CD14-positive monocyte (primary cell): ENCODE data around the gene PLCL2. TPM values are rescaled to one million over a fixed set of nuclear protein-coding genes. Genes with fewer than 3 reads are reported as not detected.

Source experiments
- DNase-seq, 3 donors: peaks; one replicate each; pipeline ENCODE4 v3.0.0-alpha.2; 2011 to 2022
- H2AFZ ChIP-seq: 2 replicates; pipeline ENCODE4 v1.6.0; 2012; ENCODE audit warnings: mild to moderate bottlenecking, low read depth, low read length, inconsistent platforms; ENCODE audit not compliant: insufficient read depth, poor library complexity, severe bottlenecking
- H3K27ac ChIP-seq, 2 donors: 1 replicate in 1 of 2; 2 replicates in 1 of 2; pipeline ENCODE4 v1.5.1; 2012 to 2013; ENCODE audit warnings: low read length in 2 of 2, control low read depth in 1 of 2, inconsistent platforms in 1 of 2, low read depth in 1 of 2, mild to moderate bottlenecking in 1 of 2
- H3K27me3 ChIP-seq, 2 donors: one replicate each; pipeline versions ENCODE4 v1.6.0 to v1.6.1; 2011 to 2013; ENCODE audit warnings: low read length in 2 of 2; ENCODE audit not compliant: control insufficient read depth in 2 of 2, insufficient read depth in 2 of 2
- H3K36me3 ChIP-seq, 2 donors: replicated peaks in 1 of 2; 1 replicate in 1 of 2; 2 replicates in 1 of 2; pipeline versions ENCODE4 v1.5.1 to v1.6.1; 2012 to 2013; ENCODE audit warnings: low read length in 2 of 2, control low read depth in 1 of 2, inconsistent platforms in 1 of 2, mild to moderate bottlenecking in 1 of 2; ENCODE audit not compliant: insufficient read depth in 2 of 2, control insufficient read depth in 1 of 2
- H3K4me1 ChIP-seq, 2 donors: 1 replicate in 1 of 2; 2 replicates in 1 of 2; pipeline versions ENCODE4 v1.5.1 to v1.6.1; 2012 to 2013; ENCODE audit warnings: low read length in 2 of 2, control low read depth in 1 of 2, inconsistent platforms in 1 of 2, mild to moderate bottlenecking in 1 of 2, moderate library complexity in 1 of 2; ENCODE audit not compliant: insufficient read depth in 2 of 2, control insufficient read depth in 1 of 2
- H3K4me2 ChIP-seq: replicated peaks from 2 replicates; pipeline ENCODE3; 2012; ENCODE audit warnings: low read length, moderate library complexity, mild to moderate bottlenecking; ENCODE audit not compliant: poor library complexity, severe bottlenecking; ENCODE audit errors: extremely low read depth
- H3K4me3 ChIP-seq, 3 experiments: fragments of 200-600 bp in 1 of 3; sonication (generic) in 1 of 3; replicated peaks in 1 of 3; 1 replicate in 2 of 3; 2 replicates in 1 of 3; pipeline ENCODE4 v1.5.1; 2011 to 2013; ENCODE audit warnings: low read length in 3 of 3, mild to moderate bottlenecking in 3 of 3, control low read depth in 2 of 3, low read depth in 2 of 3, inconsistent platforms in 1 of 3, moderate library complexity in 1 of 3
- H3K79me2 ChIP-seq: 2 replicates; pipeline ENCODE4 v1.6.0; 2012; ENCODE audit warnings: mild to moderate bottlenecking, control low read depth, inconsistent platforms, low read length, moderate library complexity; ENCODE audit not compliant: insufficient read depth
- H3K9ac ChIP-seq: 2 replicates; pipeline ENCODE4 v1.6.0; 2017; ENCODE audit warnings: low read length, mild to moderate bottlenecking; ENCODE audit not compliant: insufficient read depth, poor library complexity, severe bottlenecking
- H3K9me3 ChIP-seq, 2 donors: replicated peaks in 1 of 2; 1 replicate in 1 of 2; 2 replicates in 1 of 2; pipeline versions ENCODE4 v1.5.1 to v1.6.1; 2012 to 2013; ENCODE audit warnings: low read length in 2 of 2, control low read depth in 1 of 2; ENCODE audit not compliant: control insufficient read depth in 1 of 2, insufficient read depth in 1 of 2
- H4K20me1 ChIP-seq: 2 replicates; pipeline ENCODE4 v1.6.0; 2012; ENCODE audit warnings: mild to moderate bottlenecking, low read length, control low read depth, moderate library complexity; ENCODE audit not compliant: insufficient read depth
- H3K27ac Mint-ChIP-seq, 7 donors: one replicate each; pipeline ENCODE4 v1.8.0; 2020; ENCODE audit warnings: mild to moderate bottlenecking in 7 of 7, mixed read lengths in 7 of 7, moderate library complexity in 6 of 7, inconsistent platforms in 2 of 7
- H3K27me3 Mint-ChIP-seq, 3 donors: one replicate each; pipeline ENCODE4 v1.8.0; 2021 to 2022; ENCODE audit warnings: low read depth in 3 of 3, mild to moderate bottlenecking in 3 of 3, mixed read lengths in 3 of 3, moderate library complexity in 3 of 3, inconsistent platforms in 1 of 3
- H3K36me3 Mint-ChIP-seq, 2 donors: one replicate each; pipeline ENCODE4 v1.8.0; 2020; ENCODE audit warnings: mixed read lengths in 2 of 2, inconsistent platforms in 1 of 2, mild to moderate bottlenecking in 1 of 2
- H3K4me1 Mint-ChIP-seq: one replicate; pipeline ENCODE4 v1.8.0; 2020; ENCODE audit warnings: mild to moderate bottlenecking, mixed read lengths
- H3K4me3 Mint-ChIP-seq, 2 donors: one replicate each; pipeline ENCODE4 v1.8.0; 2020; ENCODE audit warnings: mild to moderate bottlenecking in 2 of 2, mixed read lengths in 2 of 2, moderate library complexity in 1 of 2
- H3K9me3 Mint-ChIP-seq, 7 donors: one replicate each; pipeline ENCODE4 v1.8.0; 2020 to 2022; ENCODE audit warnings: mixed read lengths in 7 of 7, mild to moderate bottlenecking in 6 of 7, moderate library complexity in 6 of 7, inconsistent platforms in 2 of 7
- CTCF ChIP-seq: fragments of 200-600 bp; IDR thresholded peaks from one replicate; pipeline ENCODE4 v1.8.0; 2022; ENCODE audit warnings: antibody characterized with exemption, mild to moderate bottlenecking
- WGBS: methylation state at CpG from one replicate; pipeline ENCODE4 v1.1.5; 2013; ENCODE audit warnings: missing lambda C conversion rate; ENCODE audit not compliant: insufficient coverage; 5-methylcytosine and 5-hydroxymethylcytosine counted together
- intact Hi-C, 2 donors: fragments of 100-400 bp; cut with micrococcal nuclease; formaldehyde crosslinking; loops; one replicate each; pipeline versions ENCODE4 v1.15.0 to v1.15.1; 2023
- polyA plus RNA-seq, 3 donors: library from polyadenylated mRNA; depleted of rRNA in 1 of 3; unstranded in 2 of 3; stranded (reverse) in 1 of 3; fragments of 300-500 nt in 2 of 3; fragments of >200 nt in 1 of 3; fragmentation: Illumina TruSeq in 2 of 3; gene quantifications; 1 replicate in 2 of 3; 2 replicates in 1 of 3; pipeline ENCODE4 v1.2.3, GENCODE V29; 2012 to 2021

Gene PLCL2
- polyA plus RNA-seq, 3 donors = 18.8 to 32.5 (median 26.8) TPM

- Histone ChIP-seq H3K4me1 (peaks cover 22 to 32% of the 10 kb centered on the region in 2 donors), H3K27ac (no peak overlapping the region), H3K79me2 (peaks cover 99% of the 10 kb centered on the region), H3K9ac (no peak overlapping the region), H3K36me3 (peaks cover 0 to 5% of the 10 kb centered on the region in 2 donors), H3K4me3 (no peak overlapping the region), H2AFZ (no peak overlapping the region), H3K9me3 (no peaks in the 10 kb centered on the region), H3K4me2 (no peak overlapping the region), H4K20me1 (peaks cover 100% of the 10 kb centered on the region), H3K27me3 (no peaks in the 10 kb centered on the region)
- WGBS = 25% methylated on average over 2 of the region's 2 CpGs
- Mint-ChIP-seq H3K9me3 (no peaks in the 10 kb centered on the region), H3K27me3 (peaks cover 0 to 1% (median 1%) of the 10 kb centered on the region in 3 donors), H3K27ac (peak overlapping the region in 1 of 7 donors; percentile 38), H3K4me3 (no peak overlapping the region), H3K4me1 (peaks cover 77% of the 10 kb centered on the region), H3K36me3 (peaks cover 31 to 35% of the 10 kb centered on the region in 2 donors)
- TF ChIP-seq CTCF = no peak
- DNase-seq = no peak
- intact Hi-C loops = no loop called here
Observed at GRCh38 chr3:16936233-16936632, 51.5 kb downstream of the PLCL2 start.

- Histone ChIP-seq H3K9me3 (no peaks in the 10 kb centered on the region), H3K4me1 (peaks cover 22 to 32% of the 10 kb centered on the region in 2 donors), H3K79me2 (peaks cover 99% of the 10 kb centered on the region), H2AFZ (no peak overlapping the region), H3K27me3 (no peaks in the 10 kb centered on the region), H3K4me3 (no peak overlapping the region), H3K9ac (no peak overlapping the region), H3K4me2 (no peak overlapping the region), H4K20me1 (peaks cover 100% of the 10 kb centered on the region), H3K36me3 (peaks cover 0 to 5% of the 10 kb centered on the region in 2 donors), H3K27ac (no peak overlapping the region)
- Mint-ChIP-seq H3K36me3 (peaks cover 35% of the 10 kb centered on the region in 2 donors), H3K4me1 (peaks cover 80% of the 10 kb centered on the region), H3K27ac (no peak overlapping the region), H3K9me3 (no peaks in the 10 kb centered on the region), H3K27me3 (peaks cover 0 to 1% (median 1%) of the 10 kb centered on the region in 3 donors), H3K4me3 (peak overlapping the region in 1 of 2 donors; percentile 31)
- WGBS = no CpG with 5 or more reads among the region's 7 CpGs
- intact Hi-C loops = no loop called here
- no peak for DNase-seq
- no peak for TF ChIP-seq CTCF
Observed at GRCh38 chr3:16936676-16937230, 52.0 kb downstream of the PLCL2 start.
